Spinal cord (tissue), 10 donors: Measurements from ENCODE around the gene LORICRIN. TPM values are rescaled to one million over a fixed set of nuclear protein-coding genes. Genes with fewer than 3 reads are reported as not detected.

Source experiments
- DNase-seq, 6 donors: peaks; one replicate each; pipeline versions ENCODE4 v3.0.0 to v3.0.0-alpha.2; 2013 to 2015; ENCODE audit warnings: low spot score in 6 of 6, low read depth in 4 of 6
- H3K27ac ChIP-seq: one replicate; pipeline ENCODE4 v1.5.1; 2013; ENCODE audit warnings: low read depth, low read length, control low read depth
- H3K27me3 ChIP-seq: one replicate; pipeline ENCODE4 v1.6.1; 2013; ENCODE audit warnings: low read length; ENCODE audit not compliant: control insufficient read depth, insufficient read depth
- H3K36me3 ChIP-seq: one replicate; pipeline ENCODE4 v1.6.1; 2013; ENCODE audit warnings: low read length; ENCODE audit not compliant: control insufficient read depth, insufficient read depth
- H3K4me1 ChIP-seq: one replicate; pipeline ENCODE4 v1.6.1; 2013; ENCODE audit warnings: low read length; ENCODE audit not compliant: control insufficient read depth, insufficient read depth
- H3K4me3 ChIP-seq: one replicate; pipeline ENCODE4 v1.5.1; 2013; ENCODE audit warnings: low read depth, low read length, control low read depth
- H3K9me3 ChIP-seq: one replicate; pipeline ENCODE4 v1.6.1; 2013; ENCODE audit warnings: low read length; ENCODE audit not compliant: control insufficient read depth, insufficient read depth
- WGBS: methylation state at CpG from one replicate; pipeline ENCODE4 v1.1.5; 2013; ENCODE audit warnings: missing lambda C conversion rate; ENCODE audit not compliant: insufficient coverage; 5-methylcytosine and 5-hydroxymethylcytosine counted together
- polyA plus RNA-seq, 2 donors: library from polyadenylated mRNA; unstranded; fragments of 120-200 nt; gene quantifications; one replicate each; pipeline ENCODE4 v1.2.1, GENCODE V29; 2013; ENCODE audit not compliant: insufficient read length in 2 of 2
- total RNA-seq, 2 donors: library from RNA; depleted of rRNA in 1 of 2; stranded (reverse); fragments of 120-200 nt in 1 of 2; fragments of >200 nt in 1 of 2; gene quantifications; one replicate each; pipeline versions ENCODE4 v1.2.3 to v1.2.4, GENCODE V29; 2013 to 2014
- donor health status: healthy.

The LORICRIN gene
- total and polyA plus RNA-seq, 4 donors = 0.22 to 0.77 (median 0.62) TPM; not detected in 1

DNA sequence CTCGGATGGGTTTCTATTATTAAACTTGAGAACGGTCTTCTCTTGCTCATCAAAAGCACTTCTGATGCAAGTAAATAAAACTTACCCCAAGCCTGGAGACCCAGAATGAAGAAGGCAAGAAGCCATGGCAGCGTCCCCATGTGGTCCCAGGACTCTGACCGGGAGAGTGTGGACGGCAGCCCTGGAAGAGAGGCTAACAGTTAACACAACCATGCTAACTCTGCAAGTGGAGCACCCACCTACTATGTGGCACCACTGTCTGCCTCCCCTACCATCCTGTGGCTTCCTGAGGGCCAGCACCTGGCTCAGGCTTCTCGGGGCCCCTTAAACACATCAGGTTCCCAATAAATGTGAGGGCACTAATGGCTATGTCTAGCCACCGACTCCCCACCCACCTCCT is 51.0 kb downstream of the LORICRIN start:
- Histone ChIP-seq H3K4me1 (no peaks in the 10 kb centered on the region), H3K36me3 (no peaks in the 10 kb centered on the region), H3K9me3 (no peaks in the 10 kb centered on the region), H3K27me3 (no peaks in the 10 kb centered on the region), H3K4me3 (no peak overlapping the region), H3K27ac (no peak overlapping the region)
- WGBS = 84% methylated on average over 5 of the region's 7 CpGs
- DNase-seq = no peak

Other genes with a start within 250 kb of the LORICRIN start
- gene SPRR1B, start 228.5 kb upstream of the LORICRIN start, total RNA-seq = not detected
- not detected for gene SPRR1B, start 228.5 kb upstream of the LORICRIN start, polyA plus RNA-seq
- not detected for gene SPRR2D, start 218.6 kb upstream of the LORICRIN start, total RNA-seq
- not detected for gene SPRR2D, start 218.6 kb upstream of the LORICRIN start, polyA plus RNA-seq
- not detected for gene SPRR2A, start 202.2 kb upstream of the LORICRIN start, total RNA-seq
- not detected for gene SPRR2A, start 202.2 kb upstream of the LORICRIN start, polyA plus RNA-seq
- gene SPRR2B, start 188.1 kb upstream of the LORICRIN start, total RNA-seq = not detected
- gene SPRR2B, start 188.1 kb upstream of the LORICRIN start, polyA plus RNA-seq = not detected
- gene SPRR2E, start 165.2 kb upstream of the LORICRIN start, total RNA-seq = not detected
- gene SPRR2E, start 165.2 kb upstream of the LORICRIN start, polyA plus RNA-seq = not detected
- under 1 TPM in 1 of 2 donors, not detected in 1; 0.22 TPM for gene SPRR2F, start 146.2 kb upstream of the LORICRIN start, total RNA-seq
- 1 to 10 TPM; 1.3 TPM for gene SPRR2F, start 146.2 kb upstream of the LORICRIN start, polyA plus RNA-seq
- not detected for gene SPRR2G, start 108.8 kb upstream of the LORICRIN start, total RNA-seq
- gene SPRR2G, start 108.8 kb upstream of the LORICRIN start, polyA plus RNA-seq = under 1 TPM in 1 of 2 donors, not detected in 1; 0.39 TPM
- gene LELP1, start 56.3 kb upstream of the LORICRIN start, total RNA-seq = not detected
- not detected for gene LELP1, start 56.3 kb upstream of the LORICRIN start, polyA plus RNA-seq
- not detected for gene PRR9, start 42.1 kb upstream of the LORICRIN start, total RNA-seq
- not detected for gene PRR9, start 42.1 kb upstream of the LORICRIN start, polyA plus RNA-seq
- gene PGLYRP3, start 53.3 kb downstream of the LORICRIN start, total RNA-seq = not detected
- gene PGLYRP3, start 53.3 kb downstream of the LORICRIN start, polyA plus RNA-seq = not detected
- not detected for gene PGLYRP4, start 89.2 kb downstream of the LORICRIN start, total RNA-seq
- not detected for gene PGLYRP4, start 89.2 kb downstream of the LORICRIN start, polyA plus RNA-seq
- gene S100A9, start 98.2 kb downstream of the LORICRIN start, total RNA-seq = 100 to 1,000 TPM in 1 of 2 donors, 10 to 100 TPM in 1; 16.5 to 829 TPM
- 1 to 10 TPM; 2.1 to 4.3 TPM for gene S100A9, start 98.2 kb downstream of the LORICRIN start, polyA plus RNA-seq
- 10 to 100 TPM in 1 of 2 donors, 1 to 10 TPM in 1; 1.4 to 87.6 TPM for gene S100A12, start 115.9 kb downstream of the LORICRIN start, total RNA-seq
- gene S100A12, start 115.9 kb downstream of the LORICRIN start, polyA plus RNA-seq = not detected
- gene S100A8, start 131.4 kb downstream of the LORICRIN start, total RNA-seq = 100 to 1,000 TPM in 1 of 2 donors, 1 to 10 TPM in 1; 8.3 to 286 TPM
- 1 to 10 TPM; 1.3 to 3.8 TPM for gene S100A8, start 131.4 kb downstream of the LORICRIN start, polyA plus RNA-seq
- gene S100A7A, start 156.8 kb downstream of the LORICRIN start, total RNA-seq = not detected
- gene S100A7A, start 156.8 kb downstream of the LORICRIN start, polyA plus RNA-seq = not detected
- not detected for gene S100A7, start 201.0 kb downstream of the LORICRIN start, total RNA-seq
- gene S100A7, start 201.0 kb downstream of the LORICRIN start, polyA plus RNA-seq = not detected